ENCODE results near the gene ACADVL. TPM values are rescaled to one million over a fixed set of nuclear protein-coding genes. Genes with fewer than 3 reads are reported as not detected.
"Not testable (repeated sequence)": the region's sequence is repeated elsewhere in the genome, so short reads cannot be mapped to it uniquely, and the experiment has no call there.

The ACADVL gene
- total RNA-seq (2013): 403 TPM
- polyA plus RNA-seq (1,000 to 10,000 TPM in 1 of 3 donors, 100 to 1,000 TPM in 2; 152 to 1,231 (median 154) TPM), polyA minus RNA-seq (188 and 255 TPM in 2 replicates), total RNA-seq (77.1 to 250 (median 186) reads per million in 11 experiments)

DNA sequence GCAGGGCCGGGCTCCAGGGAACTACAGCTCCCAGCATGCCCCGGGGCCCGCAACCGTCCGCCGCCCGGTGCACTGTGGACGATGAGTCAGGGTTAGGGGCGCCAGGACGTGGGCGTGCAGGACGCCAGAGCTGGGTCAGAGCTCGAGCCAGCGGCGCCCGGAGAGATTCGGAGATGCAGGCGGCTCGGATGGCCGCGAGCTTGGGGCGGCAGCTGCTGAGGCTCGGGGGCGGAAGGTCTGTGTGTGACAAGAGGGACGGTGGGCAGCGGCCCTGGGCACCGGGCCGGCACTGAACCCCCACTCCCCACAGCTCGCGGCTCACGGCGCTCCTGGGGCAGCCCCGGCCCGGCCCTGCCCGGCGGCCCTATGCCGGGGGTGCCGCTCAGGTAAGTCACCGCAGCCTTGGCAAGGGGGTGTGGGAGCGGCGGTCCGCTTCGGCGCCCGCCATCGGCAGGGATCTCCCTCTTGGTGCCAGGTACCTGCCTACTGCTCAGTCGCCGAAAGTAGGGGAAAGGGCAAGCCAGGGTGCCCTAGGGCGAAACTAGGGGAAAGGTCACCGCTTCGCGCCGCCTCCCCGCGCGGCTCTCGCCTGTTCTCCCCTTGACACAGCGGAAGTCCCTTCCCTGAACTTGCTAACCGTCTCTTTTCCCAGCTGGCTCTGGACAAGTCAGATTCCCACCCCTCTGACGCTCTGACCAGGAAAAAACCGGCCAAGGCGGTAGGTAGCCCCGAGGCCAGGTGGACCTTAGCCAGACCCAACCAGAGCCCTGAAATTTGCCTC is at the start of gene ACADVL, which contains the start of gene DLG4:
Gene ACADVL (plus strand): TSS at position 127 of the 781 bp plus-strand sequence. CDS start 47 bp downstream, at position 174.
Gene DLG4 (minus strand): TSS at position 25 of the 781 bp plus-strand sequence.
- no peaks in the 10 kb centered on the region for H3K27me3 ChIP-seq (ENCODE audit: control insufficient read depth in 2 of 2, insufficient read depth in 2 of 2, low read length in 2 of 2)
- TF ChIP-seq, protein P1, sequence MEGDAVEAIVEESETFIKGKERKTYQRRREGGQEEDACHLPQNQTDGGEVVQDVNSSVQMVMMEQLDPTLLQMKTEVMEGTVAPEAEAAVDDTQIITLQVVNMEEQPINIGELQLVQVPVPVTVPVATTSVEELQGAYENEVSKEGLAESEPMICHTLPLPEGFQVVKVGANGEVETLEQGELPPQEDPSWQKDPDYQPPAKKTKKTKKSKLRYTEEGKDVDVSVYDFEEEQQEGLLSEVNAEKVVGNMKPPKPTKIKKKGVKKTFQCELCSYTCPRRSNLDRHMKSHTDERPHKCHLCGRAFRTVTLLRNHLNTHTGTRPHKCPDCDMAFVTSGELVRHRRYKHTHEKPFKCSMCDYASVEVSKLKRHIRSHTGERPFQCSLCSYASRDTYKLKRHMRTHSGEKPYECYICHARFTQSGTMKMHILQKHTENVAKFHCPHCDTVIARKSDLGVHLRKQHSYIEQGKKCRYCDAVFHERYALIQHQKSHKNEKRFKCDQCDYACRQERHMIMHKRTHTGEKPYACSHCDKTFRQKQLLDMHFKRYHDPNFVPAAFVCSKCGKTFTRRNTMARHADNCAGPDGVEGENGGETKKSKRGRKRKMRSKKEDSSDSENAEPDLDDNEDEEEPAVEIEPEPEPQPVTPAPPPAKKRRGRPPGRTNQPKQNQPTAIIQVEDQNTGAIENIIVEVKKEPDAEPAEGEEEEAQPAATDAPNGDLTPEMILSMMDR (IDR thresholded peaks at IDR 0.05): no peak
- H3K4me3 ChIP-seq (replicated peaks in 1 of 3; ENCODE audit: low read depth in 2 of 3, low read length in 3 of 3): peak within 1 kb of the TSS; percentile 65 to 94 (median 77)
- peak within 1 kb of the TSS; percentile 65 for H2AFZ ChIP-seq (ENCODE audit: insufficient read depth, low read depth, low read length, poor library complexity, severe bottlenecking)
- H3K9me3 ChIP-seq (replicated peaks in 1 of 2; ENCODE audit: control insufficient read depth in 1 of 2, insufficient read depth in 1 of 2, low read length in 2 of 2): no peaks in the 10 kb centered on the region
- peaks cover 60% of the 10 kb centered on the region for H3K4me1 Mint-ChIP-seq
- peaks cover 29% of the 10 kb centered on the region for H4K20me1 ChIP-seq (ENCODE audit: insufficient read depth, low read length)
- H3K27ac Mint-ChIP-seq: peak within 1 kb of the TSS; percentile 89 to 97 (median 94)
- peak; percentile 74 to 78 (median 78) for DNase-seq
- H3K4me1 ChIP-seq (ENCODE audit: control insufficient read depth in 1 of 2, insufficient read depth in 2 of 2, low read length in 2 of 2): peaks cover 56 to 65% of the 10 kb centered on the region in 2 donors
- WGBS (ENCODE audit: insufficient coverage): under 1% methylated on average over 50 of the region's 63 CpGs
- H3K9me3 Mint-ChIP-seq: peaks cover 0 to 2% (median 0%) of the 10 kb centered on the region in 7 donors
- H3K79me2 ChIP-seq (ENCODE audit: insufficient read depth, low read length): peaks cover 48% of the 10 kb centered on the region
- peak within 1 kb of the TSS; percentile 50 to 85 for H3K27ac ChIP-seq (ENCODE audit: low read depth in 1 of 2, low read length in 2 of 2)
- peaks cover 0 to 2% (median 2%) of the 10 kb centered on the region in 3 donors for H3K27me3 Mint-ChIP-seq (ENCODE audit: low read depth in 3 of 3)
- H3K36me3 ChIP-seq (replicated peaks in 1 of 2; ENCODE audit: control insufficient read depth in 1 of 2, insufficient read depth in 2 of 2, low read length in 2 of 2): peaks cover 33 to 37% of the 10 kb centered on the region in 2 donors
- peak within 1 kb of the TSS; percentile 96 to 98 for H3K4me3 Mint-ChIP-seq
- H3K4me2 ChIP-seq (replicated peaks; ENCODE audit: extremely low read depth, low read length, poor library complexity, severe bottlenecking): peak within 1 kb of the TSS; percentile 96
- intact Hi-C loops (cut with micrococcal nuclease): loop anchor here (2.0 to 10.0 kb wide), 4 partner anchors 17 to 185 kb away; partner anchors contain the start of genes CTDNEP1 (in 1 of the 2), ELP5 (in 1 of the 2), NLGN2 (in 1 of the 2) and TMEM256 (in 1 of the 2)
- peaks cover 35 to 40% of the 10 kb centered on the region in 2 donors for H3K36me3 Mint-ChIP-seq
- peak within 1 kb of the TSS; percentile 91 for H3K9ac ChIP-seq (ENCODE audit: insufficient read depth, low read length, poor library complexity, severe bottlenecking)

DNA sequence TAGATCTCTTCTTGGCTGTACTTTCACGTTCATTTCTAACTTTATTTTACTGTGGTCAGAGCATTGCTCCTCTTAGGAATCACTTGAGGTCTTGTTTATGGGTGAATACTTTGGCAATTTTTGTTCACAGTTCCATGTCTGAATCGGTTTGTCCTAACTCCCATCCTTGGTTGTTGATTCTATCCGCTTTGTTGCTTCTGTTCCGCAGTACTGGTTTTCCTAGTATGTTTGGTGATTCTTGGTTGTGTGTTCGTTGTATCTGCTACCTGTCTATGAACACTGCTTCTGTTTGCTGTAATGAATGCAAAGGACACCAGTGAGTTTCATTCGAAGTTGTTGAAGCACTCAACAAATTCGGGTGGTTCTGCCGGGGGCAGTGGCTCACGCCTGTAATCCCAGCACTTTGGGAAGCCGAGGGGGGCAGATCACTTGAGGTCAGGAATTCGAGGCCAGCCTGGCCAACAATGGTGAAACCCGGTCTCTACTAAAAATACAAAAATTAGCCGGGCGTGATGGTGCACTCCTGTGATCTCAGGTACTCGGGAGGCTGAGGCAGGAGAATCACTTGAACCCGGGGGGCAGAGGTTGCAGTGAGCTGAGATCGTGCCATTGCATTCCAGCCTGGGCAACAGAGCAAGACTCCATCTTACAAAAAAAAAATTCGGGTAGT is 47.1 kb upstream of the ACADVL start:
- WGBS (ENCODE audit: insufficient coverage): 95% methylated on average over 17 of the region's 18 CpGs
- not testable (repeated sequence) for DNase-seq; H3K27me3 ChIP-seq (ENCODE audit: control insufficient read depth in 2 of 2, insufficient read depth in 2 of 2, low read length in 2 of 2); H3K9me3 ChIP-seq (replicated peaks in 1 of 2; ENCODE audit: control insufficient read depth in 1 of 2, insufficient read depth in 1 of 2, low read length in 2 of 2); H2AFZ ChIP-seq (ENCODE audit: insufficient read depth, low read depth, low read length, poor library complexity, severe bottlenecking); H3K9ac ChIP-seq (ENCODE audit: insufficient read depth, low read length, poor library complexity, severe bottlenecking); H4K20me1 ChIP-seq (ENCODE audit: insufficient read depth, low read length); H3K4me3 Mint-ChIP-seq; H3K36me3 ChIP-seq (replicated peaks in 1 of 2; ENCODE audit: control insufficient read depth in 1 of 2, insufficient read depth in 2 of 2, low read length in 2 of 2); H3K27me3 Mint-ChIP-seq (ENCODE audit: low read depth in 3 of 3)
- intact Hi-C loops (cut with micrococcal nuclease): loop anchor here (5.0 to 10.0 kb wide), 2 partner anchors 35 to 258 kb away; no protein-coding TSS in a partner anchor
- Mint-ChIP-seq H3K27ac (peak overlapping the region; percentile 76 to 91 (median 84)), H3K36me3 (peaks cover 2 to 17% of the 10 kb centered on the region in 2 donors), H3K4me1 (peaks cover 43% of the 10 kb centered on the region), H3K9me3 (peaks cover 0 to 13% (median 0%) of the 10 kb centered on the region in 7 donors)
- H3K4me1 ChIP-seq (ENCODE audit: control insufficient read depth in 1 of 2, insufficient read depth in 2 of 2, low read length in 2 of 2): peaks cover 71 to 73% of the 10 kb centered on the region in 2 donors
- peaks cover 68% of the 10 kb centered on the region for H3K79me2 ChIP-seq (ENCODE audit: insufficient read depth, low read length)
- peak overlapping the region; percentile 56 to 88 (median 81) for H3K4me3 ChIP-seq (replicated peaks in 1 of 3; ENCODE audit: low read depth in 2 of 3, low read length in 3 of 3)
- H3K4me2 ChIP-seq (replicated peaks; ENCODE audit: extremely low read depth, low read length, poor library complexity, severe bottlenecking): peak overlapping the region; percentile 98
- peak overlapping the region; percentile 81 to 91 for H3K27ac ChIP-seq (ENCODE audit: low read depth in 1 of 2, low read length in 2 of 2)

All from CD14-positive monocyte (primary cell).